WTC11 (cell line): Measurements from ENCODE around the gene HENMT1.

Experiments
- CTCF ChIP-seq: fragments of 200-600 bp; IDR thresholded peaks from 2 replicates; pipeline ENCODE4 v1.8.0; 2022; ENCODE audit warnings: antibody characterized with exemption
- ESRRA ChIP-seq: sonication (generic); formaldehyde crosslinking; IDR thresholded peaks from 2 replicates; pipeline ENCODE4 v1.8.1; 2022; ENCODE audit warnings: mild to moderate bottlenecking, missing genetic modification reagents, borderline replicate concordance
- HMGXB4 ChIP-seq: sonication (generic); formaldehyde crosslinking; IDR thresholded peaks from 2 replicates; pipeline ENCODE4 v1.8.1; 2023; ENCODE audit warnings: mild to moderate bottlenecking, moderate library complexity, missing genetic modification reagents
- IRF1 ChIP-seq: sonication (generic); formaldehyde crosslinking; IDR thresholded peaks from 2 replicates; pipeline ENCODE4 v1.8.0; 2023; ENCODE audit warnings: missing genetic modification reagents
- NFATC4 ChIP-seq: fragments of 250-450 bp; sonication (Bioruptor Pico); IDR thresholded peaks from 2 replicates; pipeline ENCODE4 v1.9.0; 2021; ENCODE audit warnings: mild to moderate bottlenecking
- RELA ChIP-seq: sonication (generic); formaldehyde crosslinking; IDR thresholded peaks from 2 replicates; pipeline ENCODE4 v1.8.1; 2022; ENCODE audit warnings: missing genetic modification reagents, mild to moderate bottlenecking, borderline replicate concordance
- TP53 ChIP-seq: sonication (generic); formaldehyde crosslinking; IDR thresholded peaks from 2 replicates; pipeline ENCODE4 v1.8.1; 2023; ENCODE audit warnings: mild to moderate bottlenecking, missing genetic modification reagents
- ZNF138 ChIP-seq: sonication (generic); formaldehyde crosslinking; conservative IDR thresholded peaks from 2 replicates; pipeline ENCODE4 v1.8.1; 2022; ENCODE audit warnings: mild to moderate bottlenecking, moderate library complexity, missing genetic modification reagents
- ZNF232 ChIP-seq: sonication (generic); formaldehyde crosslinking; IDR thresholded peaks from 2 replicates; pipeline ENCODE4 v1.8.0; 2022; ENCODE audit warnings: mild to moderate bottlenecking, missing genetic modification reagents
- TF ChIP-seq, protein P1 (sequence below): fragments of 250-450 bp; sonication (Bioruptor Pico); IDR thresholded peaks from 2 replicates; pipeline ENCODE4 v1.9.0; 2021; ENCODE audit warnings: mild to moderate bottlenecking, borderline replicate concordance

DNA sequence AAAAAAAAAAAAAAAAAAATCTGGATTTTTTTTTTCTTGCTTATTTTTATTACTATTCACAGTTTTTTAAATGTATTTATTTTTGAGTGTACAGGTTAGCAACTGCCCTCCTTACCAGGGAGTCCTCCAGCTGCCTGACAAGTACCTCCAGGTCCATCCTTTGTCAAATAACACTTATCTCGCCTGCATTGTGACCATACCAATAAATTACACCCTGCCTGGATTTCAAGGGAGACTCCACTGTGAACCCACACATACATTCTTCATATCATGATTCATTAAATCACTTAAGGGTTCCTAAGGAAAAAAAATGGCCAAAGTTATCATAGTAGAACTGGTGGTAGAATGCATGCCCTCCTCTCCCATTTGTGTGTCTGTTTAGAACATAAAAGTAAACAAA is 62.6 kb downstream of the HENMT1 start:
- TF ChIP-seq HMGXB4 (CRISPR knock-in tag), result no peak
- no peak for TF ChIP-seq IRF1 (CRISPR knock-in tag)
- TF ChIP-seq ZNF138, result no peak
- TF ChIP-seq TP53 (CRISPR knock-in tag), result no peak
- no peak for TF ChIP-seq ZNF232 (CRISPR knock-in tag)
- no peak for TF ChIP-seq CTCF
- TF ChIP-seq RELA, result no peak
- TF ChIP-seq ESRRA (CRISPR knock-in tag), result no peak
- TF ChIP-seq, protein P1, sequence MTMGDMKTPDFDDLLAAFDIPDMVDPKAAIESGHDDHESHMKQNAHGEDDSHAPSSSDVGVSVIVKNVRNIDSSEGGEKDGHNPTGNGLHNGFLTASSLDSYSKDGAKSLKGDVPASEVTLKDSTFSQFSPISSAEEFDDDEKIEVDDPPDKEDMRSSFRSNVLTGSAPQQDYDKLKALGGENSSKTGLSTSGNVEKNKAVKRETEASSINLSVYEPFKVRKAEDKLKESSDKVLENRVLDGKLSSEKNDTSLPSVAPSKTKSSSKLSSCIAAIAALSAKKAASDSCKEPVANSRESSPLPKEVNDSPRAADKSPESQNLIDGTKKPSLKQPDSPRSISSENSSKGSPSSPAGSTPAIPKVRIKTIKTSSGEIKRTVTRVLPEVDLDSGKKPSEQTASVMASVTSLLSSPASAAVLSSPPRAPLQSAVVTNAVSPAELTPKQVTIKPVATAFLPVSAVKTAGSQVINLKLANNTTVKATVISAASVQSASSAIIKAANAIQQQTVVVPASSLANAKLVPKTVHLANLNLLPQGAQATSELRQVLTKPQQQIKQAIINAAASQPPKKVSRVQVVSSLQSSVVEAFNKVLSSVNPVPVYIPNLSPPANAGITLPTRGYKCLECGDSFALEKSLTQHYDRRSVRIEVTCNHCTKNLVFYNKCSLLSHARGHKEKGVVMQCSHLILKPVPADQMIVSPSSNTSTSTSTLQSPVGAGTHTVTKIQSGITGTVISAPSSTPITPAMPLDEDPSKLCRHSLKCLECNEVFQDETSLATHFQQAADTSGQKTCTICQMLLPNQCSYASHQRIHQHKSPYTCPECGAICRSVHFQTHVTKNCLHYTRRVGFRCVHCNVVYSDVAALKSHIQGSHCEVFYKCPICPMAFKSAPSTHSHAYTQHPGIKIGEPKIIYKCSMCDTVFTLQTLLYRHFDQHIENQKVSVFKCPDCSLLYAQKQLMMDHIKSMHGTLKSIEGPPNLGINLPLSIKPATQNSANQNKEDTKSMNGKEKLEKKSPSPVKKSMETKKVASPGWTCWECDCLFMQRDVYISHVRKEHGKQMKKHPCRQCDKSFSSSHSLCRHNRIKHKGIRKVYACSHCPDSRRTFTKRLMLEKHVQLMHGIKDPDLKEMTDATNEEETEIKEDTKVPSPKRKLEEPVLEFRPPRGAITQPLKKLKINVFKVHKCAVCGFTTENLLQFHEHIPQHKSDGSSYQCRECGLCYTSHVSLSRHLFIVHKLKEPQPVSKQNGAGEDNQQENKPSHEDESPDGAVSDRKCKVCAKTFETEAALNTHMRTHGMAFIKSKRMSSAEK (CRISPR knock-in tag), result no peak
- TF ChIP-seq NFATC4 (CRISPR knock-in tag), result no peak
